Tibial nerve (tissue), 4 donors: ENCODE data around the gene COL1A2. TPM values are rescaled to one million over a fixed set of nuclear protein-coding genes. Genes with fewer than 3 reads are reported as not detected.

Experiments used
- DNase-seq, 2 donors: peaks; one replicate each; pipeline ENCODE4 v3.0.0-alpha.2; 2019; ENCODE audit warnings: low spot score in 2 of 2
- H3K27ac ChIP-seq, 4 donors: fragments of 200-600 bp; sonication (generic) in 3 of 4; one replicate each; pipeline ENCODE4 v1.5.1; 2017 to 2019; ENCODE audit warnings: mild to moderate bottlenecking in 1 of 4
- H3K27me3 ChIP-seq, 2 donors: fragments of 200-600 bp; sonication (generic) in 1 of 2; one replicate each; pipeline versions ENCODE4 v1.5.1 to v1.6.0; 2017 to 2019
- H3K36me3 ChIP-seq, 3 donors: fragments of 200-600 bp; sonication (generic); one replicate each; pipeline ENCODE4 v1.5.1; 2018 to 2019
- H3K4me1 ChIP-seq, 4 donors: fragments of 200-600 bp; sonication (generic) in 3 of 4; one replicate each; pipeline ENCODE4 v1.5.1; 2017 to 2019
- H3K4me3 ChIP-seq, 4 donors: fragments of 200-600 bp; sonication (generic) in 3 of 4; one replicate each; pipeline ENCODE4 v1.5.1; 2017 to 2019; ENCODE audit warnings: mild to moderate bottlenecking in 1 of 4, moderate library complexity in 1 of 4
- H3K9me3 ChIP-seq, 4 donors: fragments of 200-600 bp; sonication (generic) in 3 of 4; one replicate each; pipeline ENCODE4 v1.5.1; 2017 to 2019
- EP300 ChIP-seq, 2 donors: sonication (generic); formaldehyde crosslinking; IDR thresholded peaks; one replicate each; pipeline ENCODE4 v1.6.1; 2017; ENCODE audit warnings: antibody characterized with exemption in 2 of 2, mild to moderate bottlenecking in 1 of 2
- POLR2A ChIP-seq, 2 donors: fragments of 450-650 bp; IDR thresholded peaks; one replicate each; pipeline ENCODE4 v1.6.1; 2017; ENCODE audit warnings: antibody characterized with exemption in 2 of 2, mild to moderate bottlenecking in 2 of 2, moderate library complexity in 2 of 2
- WGBS, 2 donors: methylation state at CpG; one replicate each; pipeline ENCODE4 v1.1.5; 2018; 5-methylcytosine and 5-hydroxymethylcytosine counted together
- total RNA-seq, 4 donors: library from RNA; depleted of rRNA; stranded (reverse); fragments of >200 nt; gene quantifications; one replicate each; pipeline ENCODE4 v1.1.0, GENCODE V29; 2016
- TF ChIP-seq, protein P1 (sequence below), 5 experiments: fragments of 200-600 bp in 3 of 5; fragments of 450-650 bp in 2 of 5; sonication (generic) in 3 of 5; IDR thresholded peaks; one replicate each; pipeline ENCODE4 v1.5.1; 2016 to 2019; ENCODE audit warnings: antibody characterized with exemption in 5 of 5, mild to moderate bottlenecking in 3 of 5, moderate library complexity in 2 of 5

COL1A2 gene
- total RNA-seq, 4 donors from 2014 or later, result 235 to 747 (median 399) TPM

DNA sequence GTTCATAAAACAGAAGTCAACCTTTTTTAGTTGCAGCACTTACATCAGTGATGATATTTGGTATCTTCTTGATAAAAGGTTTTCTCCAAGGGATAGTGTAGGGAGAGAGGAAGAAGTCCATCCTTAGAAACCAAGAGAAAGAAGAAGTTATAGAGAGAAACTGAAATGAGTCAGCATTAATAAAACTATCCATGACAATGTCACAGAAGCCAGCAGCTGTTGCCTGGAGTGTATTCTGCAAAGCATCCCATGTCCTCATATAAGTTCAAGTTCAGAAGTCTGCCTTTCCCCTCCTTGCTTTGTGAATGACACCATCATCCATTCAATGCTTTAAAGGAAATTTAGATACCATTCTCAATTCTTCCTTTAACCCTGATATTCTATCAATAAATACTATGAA lies 14.4 kb upstream of the COL1A2 start:
- H3K27ac ChIP-seq, result no peak overlapping the region
- H3K9me3 ChIP-seq, result no peaks in the 10 kb centered on the region
- H3K27me3 ChIP-seq, result no peaks in the 10 kb centered on the region
- no peaks in the 10 kb centered on the region for H3K36me3 ChIP-seq
- no peak for DNase-seq
- H3K4me3 ChIP-seq, result no peak overlapping the region
- TF ChIP-seq, protein P1, sequence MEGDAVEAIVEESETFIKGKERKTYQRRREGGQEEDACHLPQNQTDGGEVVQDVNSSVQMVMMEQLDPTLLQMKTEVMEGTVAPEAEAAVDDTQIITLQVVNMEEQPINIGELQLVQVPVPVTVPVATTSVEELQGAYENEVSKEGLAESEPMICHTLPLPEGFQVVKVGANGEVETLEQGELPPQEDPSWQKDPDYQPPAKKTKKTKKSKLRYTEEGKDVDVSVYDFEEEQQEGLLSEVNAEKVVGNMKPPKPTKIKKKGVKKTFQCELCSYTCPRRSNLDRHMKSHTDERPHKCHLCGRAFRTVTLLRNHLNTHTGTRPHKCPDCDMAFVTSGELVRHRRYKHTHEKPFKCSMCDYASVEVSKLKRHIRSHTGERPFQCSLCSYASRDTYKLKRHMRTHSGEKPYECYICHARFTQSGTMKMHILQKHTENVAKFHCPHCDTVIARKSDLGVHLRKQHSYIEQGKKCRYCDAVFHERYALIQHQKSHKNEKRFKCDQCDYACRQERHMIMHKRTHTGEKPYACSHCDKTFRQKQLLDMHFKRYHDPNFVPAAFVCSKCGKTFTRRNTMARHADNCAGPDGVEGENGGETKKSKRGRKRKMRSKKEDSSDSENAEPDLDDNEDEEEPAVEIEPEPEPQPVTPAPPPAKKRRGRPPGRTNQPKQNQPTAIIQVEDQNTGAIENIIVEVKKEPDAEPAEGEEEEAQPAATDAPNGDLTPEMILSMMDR (IDR thresholded peaks at IDR 0.05), result no peak
- TF ChIP-seq POLR2A (IDR thresholded peaks at IDR 0.05) (no peak), EP300 (IDR thresholded peaks at IDR 0.05) (no peak)
- H3K4me1 ChIP-seq, result peaks cover 0 to 30% (median 9%) of the 10 kb centered on the region in 4 donors

DNA sequence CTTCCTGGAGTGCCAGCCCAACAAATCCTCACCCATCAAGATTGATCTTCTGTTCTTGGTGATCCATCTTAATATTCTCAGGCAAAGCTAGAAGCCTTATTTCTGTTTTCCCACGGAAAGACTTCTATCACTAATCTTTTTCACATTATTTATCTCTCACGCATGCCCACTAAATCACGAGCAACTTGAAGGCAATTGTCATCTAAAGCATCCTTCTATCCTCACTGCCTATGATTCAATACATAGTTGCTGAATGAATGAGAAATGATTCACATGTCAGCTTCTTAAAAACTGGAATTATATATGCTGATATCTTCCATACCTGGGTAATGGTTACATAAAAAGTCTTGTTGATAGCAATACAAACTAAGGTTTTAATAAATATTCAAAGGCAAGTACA lies 12.6 kb upstream of the COL1A2 start:
- Histone ChIP-seq H3K27ac (no peak overlapping the region), H3K27me3 (no peaks in the 10 kb centered on the region), H3K9me3 (no peaks in the 10 kb centered on the region), H3K4me1 (peaks cover 0 to 13% (median 0%) of the 10 kb centered on the region in 4 donors), H3K4me3 (no peak overlapping the region), H3K36me3 (no peaks in the 10 kb centered on the region)
- DNase-seq, result no peak
- TF ChIP-seq EP300 (IDR thresholded peaks at IDR 0.05) (no peak), POLR2A (IDR thresholded peaks at IDR 0.05) (no peak)
- TF ChIP-seq, protein P1 (IDR thresholded peaks at IDR 0.05), result no peak
- 72 to 77% methylated on average over 3 of the region's 3 CpGs for WGBS, 2 donors

DNA sequence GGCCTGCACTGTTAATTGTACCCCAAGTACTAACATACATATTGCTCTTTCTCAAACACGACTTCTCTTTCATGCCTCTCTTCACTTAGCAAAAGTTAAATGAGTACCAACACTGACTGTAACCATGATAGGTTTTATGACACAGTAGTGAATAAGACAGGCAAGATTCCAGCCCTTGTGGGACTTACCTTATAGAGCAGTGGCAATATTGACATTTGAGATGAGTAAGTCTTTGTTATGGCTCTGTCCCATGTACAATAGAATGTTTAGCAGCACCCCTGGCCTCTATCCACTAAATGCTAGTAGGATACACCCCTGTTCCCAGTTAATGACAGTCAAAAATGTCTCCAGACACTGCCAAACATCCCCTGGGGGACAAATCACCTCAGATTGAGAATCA lies 11.9 kb upstream of the COL1A2 start:
- no peak overlapping the region for H3K27ac ChIP-seq
- no peak for DNase-seq
- no peaks in the 10 kb centered on the region for H3K36me3 ChIP-seq
- H3K4me3 ChIP-seq, result no peak overlapping the region
- H3K4me1 ChIP-seq, result peaks cover 0 to 7% (median 0%) of the 10 kb centered on the region in 4 donors
- no peaks in the 10 kb centered on the region for H3K27me3 ChIP-seq
- H3K9me3 ChIP-seq, result no peaks in the 10 kb centered on the region
- 83 to 93% methylated on average over 1 of the region's 1 CpG for WGBS, 2 donors
- TF ChIP-seq EP300 (IDR thresholded peaks at IDR 0.05) (no peak), POLR2A (IDR thresholded peaks at IDR 0.05) (no peak)
- TF ChIP-seq, protein P1 (IDR thresholded peaks at IDR 0.05), result no peak

DNA sequence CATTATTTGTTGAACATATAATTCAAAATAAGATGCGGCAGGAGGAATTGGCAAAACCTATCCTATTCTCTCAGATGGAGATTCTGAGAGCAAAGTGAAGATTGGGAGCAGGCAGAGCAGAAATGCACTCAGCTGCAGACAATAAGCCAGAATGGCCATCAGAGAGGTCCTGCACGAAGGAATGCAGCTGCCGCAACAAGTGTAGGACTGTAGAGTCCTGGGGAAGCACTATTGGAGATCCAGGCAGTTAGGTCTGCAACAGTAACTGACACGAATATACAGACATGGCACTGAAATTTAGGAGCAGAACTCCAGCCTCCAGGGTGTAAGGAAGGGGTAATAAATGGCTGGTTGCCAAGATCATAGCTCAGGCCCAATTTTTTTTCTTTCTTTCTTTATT lies 10.4 kb upstream of the COL1A2 start:
- Histone ChIP-seq H3K27me3 (no peaks in the 10 kb centered on the region), H3K27ac (no peak overlapping the region), H3K4me1 (no peaks in the 10 kb centered on the region), H3K9me3 (no peaks in the 10 kb centered on the region), H3K36me3 (no peaks in the 10 kb centered on the region), H3K4me3 (no peak overlapping the region)
- TF ChIP-seq, protein P1 (IDR thresholded peaks at IDR 0.05), result no peak
- TF ChIP-seq POLR2A (IDR thresholded peaks at IDR 0.05), result no peak
- TF ChIP-seq EP300 (IDR thresholded peaks at IDR 0.05), result no peak
- no peak for DNase-seq
- WGBS, 2 donors, result 65 to 71% methylated on average over 4 of the region's 4 CpGs

DNA sequence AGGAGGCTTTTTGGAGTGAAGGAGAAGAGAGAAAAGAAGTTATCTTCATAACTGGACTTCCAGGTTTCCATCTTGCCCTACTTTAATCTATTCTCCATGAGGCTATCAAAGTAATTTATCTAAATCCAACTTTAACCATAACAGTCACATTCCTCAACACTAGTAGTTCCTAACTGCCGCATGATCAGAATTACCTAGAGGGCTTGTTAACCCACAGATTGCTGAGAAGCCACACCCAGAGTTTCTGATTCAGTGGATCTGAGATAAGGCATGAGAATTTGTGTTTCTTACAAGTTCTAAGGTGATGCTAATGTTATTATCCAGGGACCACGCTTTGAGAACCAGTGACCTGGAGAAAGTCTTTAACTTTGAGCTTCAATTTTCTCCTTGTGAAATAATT lies 8.3 kb upstream of the COL1A2 start:
- Histone ChIP-seq H3K36me3 (no peaks in the 10 kb centered on the region), H3K9me3 (no peaks in the 10 kb centered on the region), H3K27ac (no peak overlapping the region), H3K4me1 (peaks cover 0 to 3% (median 0%) of the 10 kb centered on the region in 4 donors), H3K4me3 (no peak overlapping the region), H3K27me3 (no peaks in the 10 kb centered on the region)
- no peak for DNase-seq
- WGBS, 2 donors, result 87 to 95% methylated on average over 2 of the region's 2 CpGs
- TF ChIP-seq, protein P1 (IDR thresholded peaks at IDR 0.05), result no peak
- TF ChIP-seq POLR2A (IDR thresholded peaks at IDR 0.05), result no peak
- TF ChIP-seq EP300 (IDR thresholded peaks at IDR 0.05), result no peak
